ENCODE results near the gene ECT2.
"Not testable (repeated sequence)": the region's sequence is repeated elsewhere in the genome, so short reads cannot be mapped to it uniquely, and the experiment has no call there.

Gene ECT2

DNA sequence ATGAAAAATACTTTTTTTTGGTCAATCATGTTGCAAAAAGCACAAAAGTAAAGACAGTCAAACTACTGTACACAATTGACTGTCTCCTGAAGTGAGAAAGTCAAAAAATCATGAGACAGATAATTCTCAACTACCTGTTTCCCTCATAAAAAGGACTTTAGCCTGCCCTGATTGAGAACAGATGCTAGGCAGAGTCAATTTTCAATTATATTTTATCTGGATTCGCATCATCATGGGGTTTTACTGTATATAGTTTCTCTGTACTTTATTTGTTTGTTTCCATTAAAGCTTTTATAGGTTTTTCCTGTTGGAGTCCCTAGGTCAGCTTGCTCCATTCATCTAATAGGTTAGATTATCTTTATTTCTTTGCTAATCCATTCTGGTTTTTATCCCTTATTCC is 53.8 kb downstream of the ECT2 start:
- DNase-seq (ENCODE audit: low read depth in 1 of 2, low spot score in 1 of 2), result no peak

DNA sequence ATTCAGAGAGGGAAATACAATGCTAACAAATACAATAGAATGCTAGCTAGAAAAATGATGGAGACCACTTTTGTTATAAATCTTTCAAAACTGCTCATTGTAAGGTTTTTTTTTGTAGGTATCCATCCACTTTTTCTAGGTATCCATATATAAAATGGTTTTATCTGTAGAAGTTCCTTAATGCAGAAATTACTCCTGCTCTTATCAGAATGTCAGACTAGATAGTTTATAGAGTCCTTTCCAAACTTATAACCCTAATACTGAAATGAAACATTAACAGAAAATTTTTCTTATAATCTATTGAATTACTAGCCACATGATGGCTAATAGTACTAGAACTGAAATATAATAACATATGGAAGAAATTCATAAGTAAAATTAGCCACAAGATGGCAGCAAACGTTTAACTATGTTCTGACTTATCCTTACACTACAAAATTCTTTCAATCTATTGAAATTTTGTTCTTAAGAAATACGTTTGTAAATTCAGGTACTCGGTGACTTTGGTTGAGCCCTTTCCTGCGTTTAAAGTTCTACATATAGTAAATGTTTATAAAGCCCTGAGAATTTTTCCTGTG is 58.5 kb downstream of the ECT2 start:
- no peak for DNase-seq (ENCODE audit: low read depth in 1 of 2, low spot score in 1 of 2)

DNA sequence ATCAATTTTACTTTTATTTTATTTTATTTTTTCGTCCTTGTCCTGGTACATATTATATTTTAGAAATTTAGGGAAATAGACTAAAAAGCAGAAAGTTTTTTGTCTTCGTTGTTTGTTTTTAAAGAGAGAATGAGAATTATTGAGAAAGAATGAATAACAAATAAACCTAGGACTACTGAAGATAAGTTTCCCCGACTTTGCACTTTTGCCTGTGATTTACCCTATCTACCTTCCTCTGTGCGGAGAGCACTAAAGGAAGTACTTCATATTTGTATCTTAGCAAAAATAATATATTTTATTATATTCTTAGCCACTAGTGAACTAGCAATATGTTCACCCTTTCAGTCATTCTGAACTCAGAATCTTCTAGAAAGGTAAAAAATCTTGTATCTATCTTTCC is 60.6 kb downstream of the ECT2 start:
- no peak for DNase-seq (ENCODE audit: low read depth in 1 of 2, low spot score in 1 of 2)

DNA sequence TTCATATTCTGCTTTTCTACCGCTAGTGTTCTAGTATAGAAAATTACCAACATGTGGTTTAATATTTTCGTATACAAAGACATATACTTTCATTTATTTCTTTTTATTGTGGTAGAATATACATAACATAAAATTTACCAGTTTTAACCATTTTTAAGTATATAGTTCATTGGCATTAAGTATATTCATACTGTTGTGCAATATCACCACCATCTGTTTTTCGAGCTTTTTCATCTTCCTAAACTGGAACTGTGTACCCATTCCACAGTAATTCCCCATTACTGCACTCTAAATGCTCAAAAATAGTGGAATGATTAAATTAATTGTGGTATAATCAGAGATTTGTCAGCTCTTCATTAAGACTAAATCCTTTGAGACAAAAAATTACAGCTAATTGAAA is 62.9 kb downstream of the ECT2 start:
- DNase-seq (ENCODE audit: low read depth in 1 of 2, low spot score in 1 of 2), result no peak

DNA sequence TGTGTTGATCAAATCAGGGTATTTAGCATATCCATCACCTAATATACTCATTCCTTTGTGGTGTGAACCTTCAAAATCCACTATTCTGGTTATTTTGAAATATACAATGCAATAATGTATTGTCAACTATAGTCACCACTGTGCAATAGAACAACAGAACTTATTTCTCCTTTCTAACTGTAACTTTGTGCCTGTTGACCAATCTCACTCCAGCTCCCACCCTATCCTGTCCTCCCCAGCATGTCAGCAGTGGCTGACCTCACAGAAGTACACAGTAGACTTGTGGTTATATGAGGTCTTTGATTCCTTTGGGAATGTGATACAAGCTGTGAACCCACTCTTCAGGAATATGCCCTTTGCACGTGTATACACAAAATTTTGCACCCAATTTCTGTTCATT is 64.2 kb downstream of the ECT2 start:
- no peak for DNase-seq (ENCODE audit: low read depth in 1 of 2, low spot score in 1 of 2)

DNA sequence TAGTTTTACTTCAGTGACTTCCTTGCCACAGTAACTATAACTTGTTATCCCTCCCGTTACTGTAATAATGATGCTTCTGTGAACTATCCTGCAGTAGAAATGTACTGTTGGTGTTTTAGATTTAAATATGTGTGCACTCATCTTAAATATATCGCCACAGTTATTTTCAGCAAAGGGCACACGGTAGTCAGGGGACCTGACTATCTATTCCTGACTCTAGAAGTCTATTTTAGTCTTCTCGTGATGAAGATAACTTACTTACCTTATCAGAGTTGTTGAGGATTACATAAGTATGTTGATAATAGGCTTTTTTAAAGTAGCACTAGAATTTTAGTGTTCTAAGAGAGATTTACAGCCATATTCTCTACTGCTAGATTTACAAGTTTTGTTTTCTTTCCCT is 65.3 kb downstream of the ECT2 start:
- no peak for DNase-seq (ENCODE audit: low read depth in 1 of 2, low spot score in 1 of 2)

DNA sequence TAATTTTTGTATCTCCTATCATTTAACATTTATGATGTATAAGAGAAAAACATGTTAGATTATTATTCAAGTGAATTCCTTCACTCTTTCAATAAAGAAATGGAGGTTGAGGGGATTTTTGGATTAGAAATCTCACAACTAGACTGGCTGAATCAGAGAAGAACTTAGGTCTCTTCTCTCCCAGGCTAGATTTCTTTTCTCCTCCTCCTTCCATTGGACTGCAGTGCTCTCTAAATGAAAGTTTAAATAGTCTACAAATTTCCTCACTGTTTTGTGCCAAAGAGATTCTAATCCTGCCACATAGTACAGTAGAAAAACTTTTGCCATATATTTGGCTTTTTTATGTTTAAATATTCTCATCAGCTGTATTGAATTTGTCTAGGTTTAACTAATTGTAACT is 65.8 kb downstream of the ECT2 start:
- DNase-seq (ENCODE audit: low read depth in 1 of 2, low spot score in 1 of 2), result no peak

DNA sequence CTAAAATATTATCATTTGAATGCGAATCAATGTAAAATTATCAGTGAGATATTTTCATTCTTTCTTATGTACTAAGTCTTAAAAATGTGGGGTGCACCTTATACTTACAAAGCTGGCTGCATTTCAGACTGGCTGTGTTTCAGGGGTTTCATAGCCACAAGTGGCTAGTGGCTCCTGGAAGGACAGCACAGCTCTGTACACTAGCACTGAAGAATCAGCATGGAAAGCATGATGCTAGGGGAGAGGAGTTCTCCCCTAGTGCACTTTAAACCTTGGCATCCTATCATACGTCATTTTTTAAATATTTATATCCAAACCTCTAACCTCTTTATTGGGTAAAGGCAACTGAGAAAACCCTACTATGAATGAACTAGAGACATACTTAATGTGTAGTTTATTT is 66.4 kb downstream of the ECT2 start:
- no peak for DNase-seq (ENCODE audit: low read depth in 1 of 2, low spot score in 1 of 2)

DNA sequence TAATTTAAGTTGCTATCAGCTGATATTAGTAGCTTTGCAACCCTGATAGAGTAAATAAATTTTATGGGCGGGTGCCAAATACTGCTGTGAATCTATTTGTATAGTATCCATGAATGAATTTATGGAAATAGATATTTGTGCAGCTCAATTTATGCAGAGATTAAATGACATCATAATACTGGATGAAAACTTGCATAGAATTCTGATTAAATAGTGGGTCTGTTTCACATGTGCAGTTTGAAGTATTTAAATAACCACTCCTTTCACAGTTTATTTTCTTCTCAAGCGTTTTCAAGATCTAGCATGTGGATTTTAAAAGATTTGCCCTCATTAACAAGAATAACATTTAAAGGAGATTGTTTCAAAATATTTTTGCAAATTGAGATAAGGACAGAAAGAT is 70.0 kb downstream of the ECT2 start:
- no peak for DNase-seq (ENCODE audit: low read depth in 1 of 2, low spot score in 1 of 2)

DNA sequence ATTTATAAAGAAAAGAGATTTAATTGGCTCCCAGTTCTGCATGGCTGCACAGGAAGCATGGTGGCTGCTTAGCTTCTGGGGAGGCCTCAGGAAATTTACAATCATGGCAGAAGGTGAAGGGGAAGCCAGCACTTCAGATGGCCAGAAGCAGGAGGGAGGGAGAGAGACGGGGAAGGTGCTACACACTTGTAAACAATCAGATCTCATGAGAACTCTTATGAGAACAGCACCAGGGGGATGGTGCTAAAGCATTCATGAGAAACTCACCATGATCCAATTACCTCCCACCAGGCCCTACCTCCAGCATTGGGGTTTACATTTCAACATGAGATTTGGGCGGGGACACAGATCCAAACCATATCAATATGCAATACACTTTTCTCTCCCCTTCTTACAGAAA is 73.7 kb downstream of the ECT2 start:
- no peak for DNase-seq (ENCODE audit: low read depth in 1 of 2, low spot score in 1 of 2)

DNA sequence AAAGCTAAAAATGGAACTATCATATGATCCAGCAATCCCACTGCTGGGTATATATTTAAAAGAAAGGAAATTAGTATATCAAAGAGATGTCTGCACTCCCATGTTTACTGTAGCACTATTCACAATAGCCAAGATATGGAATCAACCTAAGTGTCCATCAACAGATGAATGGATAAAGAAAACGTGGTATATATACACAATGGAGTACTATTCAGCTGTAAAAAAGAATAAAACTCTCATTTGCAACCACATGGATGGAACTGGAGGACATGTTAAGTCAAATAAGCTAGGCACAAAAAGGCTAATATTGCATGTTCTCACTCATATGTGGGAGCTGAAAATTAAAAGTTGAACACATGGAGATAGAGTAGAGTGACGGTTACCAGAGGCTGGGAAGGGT is 76.7 kb downstream of the ECT2 start:
- not testable (repeated sequence) for DNase-seq (ENCODE audit: low read depth in 1 of 2, low spot score in 1 of 2)

DNA sequence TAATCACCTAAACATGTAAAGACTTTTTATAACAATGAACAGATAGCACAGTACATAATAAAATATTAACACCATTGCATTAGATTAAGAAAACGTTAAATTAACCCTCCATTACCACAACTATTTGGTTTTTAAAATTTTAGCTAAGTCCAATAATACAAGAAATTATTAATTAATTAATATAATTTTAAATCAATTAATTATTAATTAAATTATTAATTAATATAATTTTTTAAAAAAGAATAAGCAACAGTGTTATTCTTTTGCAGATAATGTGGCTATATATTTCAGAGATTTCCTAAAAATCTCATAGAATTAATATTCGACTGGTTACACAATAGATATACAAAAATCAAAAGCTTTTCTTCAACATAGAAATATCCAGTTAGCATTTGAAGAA is 82.5 kb downstream of the ECT2 start:
- DNase-seq (ENCODE audit: low read depth in 1 of 2, low spot score in 1 of 2), result no peak

DNA sequence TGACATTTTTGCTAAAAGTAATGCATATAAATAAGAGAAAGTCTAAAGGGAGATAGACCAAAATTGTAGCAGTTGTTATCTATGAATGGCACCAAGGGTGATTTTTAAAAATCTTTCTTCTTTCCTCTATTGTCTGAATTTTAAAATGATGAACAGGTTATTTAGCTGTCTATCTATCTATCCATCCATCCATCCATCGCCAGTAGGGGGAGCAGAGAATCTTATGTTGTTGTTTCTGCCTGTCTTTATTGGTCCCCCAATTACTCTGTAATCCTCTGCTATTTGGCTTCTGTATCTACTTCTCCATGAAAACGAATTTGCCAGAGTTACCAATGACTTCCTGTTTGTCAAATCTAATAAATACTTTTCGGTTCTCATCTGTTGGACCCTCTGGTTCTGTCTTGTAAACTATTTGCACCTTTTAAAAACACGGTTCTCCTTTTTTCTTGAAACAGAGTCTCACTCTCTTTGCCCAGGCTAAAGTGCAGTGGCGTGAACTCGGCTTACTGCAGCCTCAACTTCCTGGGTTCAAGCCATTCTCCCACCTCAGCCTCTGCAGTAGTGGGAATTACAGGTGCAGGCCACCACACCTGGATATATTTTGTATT is 86.0 kb downstream of the ECT2 start:
- peak in 1 of 2 donors; percentile 2 for DNase-seq (ENCODE audit: low read depth in 1 of 2, low spot score in 1 of 2)

DNA sequence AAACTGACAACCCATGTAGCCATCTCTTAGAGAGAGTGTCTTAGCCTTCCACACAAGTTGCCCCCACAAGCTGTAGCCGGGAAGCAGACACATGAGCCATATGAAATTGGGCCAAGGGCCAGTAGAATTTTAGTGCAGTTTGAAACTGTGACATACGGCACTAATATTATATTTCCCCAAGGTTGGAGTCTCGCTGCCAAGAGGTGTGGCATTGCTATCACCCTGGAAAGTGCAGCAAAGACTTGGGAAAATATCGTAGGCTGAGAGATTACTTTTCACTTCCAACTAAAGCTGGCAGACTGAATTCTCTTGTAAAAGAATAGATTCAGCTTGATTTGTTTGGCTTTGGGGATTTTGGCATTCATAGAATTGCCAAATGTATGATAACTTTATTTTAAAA is 89.2 kb downstream of the ECT2 start:
- no peak for DNase-seq (ENCODE audit: low read depth in 1 of 2, low spot score in 1 of 2)

DNA sequence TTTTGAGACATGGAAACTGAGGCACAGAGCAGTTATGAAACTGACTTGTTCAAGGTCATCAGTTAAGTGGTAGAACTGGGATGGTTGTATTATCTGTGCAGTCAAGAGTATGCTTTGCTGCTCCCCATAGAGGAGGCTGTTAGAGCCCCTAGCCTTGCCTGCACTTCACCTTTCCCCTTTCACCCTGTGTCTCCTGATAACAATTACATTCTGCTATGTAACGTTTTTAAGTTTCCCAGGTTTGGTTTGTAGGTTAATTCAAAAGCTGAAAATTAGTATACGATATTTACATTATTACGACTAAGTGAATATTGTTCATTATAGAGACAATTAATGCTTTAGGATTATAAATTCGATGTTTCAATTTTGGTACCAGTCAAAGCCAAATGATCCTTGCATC is 89.9 kb downstream of the ECT2 start:
- DNase-seq (ENCODE audit: low read depth in 1 of 2, low spot score in 1 of 2), result no peak

DNA sequence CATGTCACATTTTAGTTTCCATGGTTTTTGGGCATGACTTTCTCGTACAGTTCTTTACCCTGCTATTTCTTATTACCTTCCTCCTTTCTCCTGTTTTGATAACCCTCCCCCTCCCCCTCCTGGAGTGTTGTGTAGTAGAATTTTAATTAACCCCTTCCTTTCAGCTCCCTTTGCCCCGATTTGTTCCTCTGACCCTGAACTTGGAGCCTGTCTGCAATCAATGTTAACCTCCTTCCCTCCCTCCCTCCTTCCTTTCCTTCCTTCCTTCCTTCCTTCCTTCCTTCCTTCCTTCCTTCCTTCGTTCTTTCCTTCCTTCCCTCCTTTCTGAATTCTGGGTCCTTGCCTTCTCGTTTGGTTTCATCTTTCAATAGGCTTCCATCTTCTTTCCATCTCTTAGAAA is 90.4 kb downstream of the ECT2 start:
- no peak for DNase-seq (ENCODE audit: low read depth in 1 of 2, low spot score in 1 of 2)

DNA sequence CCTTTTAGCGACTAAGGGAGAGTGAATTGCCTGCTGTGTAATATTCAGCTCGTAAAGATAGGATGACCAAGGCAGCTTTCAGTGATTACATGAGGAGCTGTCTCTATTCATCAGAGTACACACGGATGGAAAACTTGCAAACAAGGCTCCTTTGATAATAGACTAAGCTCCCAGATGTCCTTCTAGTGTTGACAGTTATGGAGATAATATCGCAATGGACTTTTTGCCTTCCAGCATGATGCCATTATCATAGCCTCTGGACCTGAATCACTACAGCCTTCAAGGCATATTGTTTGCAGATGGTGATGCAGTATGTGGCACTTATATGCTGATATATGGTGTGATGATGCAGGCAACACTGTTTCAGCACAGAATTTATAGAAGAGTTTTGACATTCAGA is 93.9 kb downstream of the ECT2 start:
- no peak for DNase-seq (ENCODE audit: low read depth in 1 of 2, low spot score in 1 of 2)

DNA sequence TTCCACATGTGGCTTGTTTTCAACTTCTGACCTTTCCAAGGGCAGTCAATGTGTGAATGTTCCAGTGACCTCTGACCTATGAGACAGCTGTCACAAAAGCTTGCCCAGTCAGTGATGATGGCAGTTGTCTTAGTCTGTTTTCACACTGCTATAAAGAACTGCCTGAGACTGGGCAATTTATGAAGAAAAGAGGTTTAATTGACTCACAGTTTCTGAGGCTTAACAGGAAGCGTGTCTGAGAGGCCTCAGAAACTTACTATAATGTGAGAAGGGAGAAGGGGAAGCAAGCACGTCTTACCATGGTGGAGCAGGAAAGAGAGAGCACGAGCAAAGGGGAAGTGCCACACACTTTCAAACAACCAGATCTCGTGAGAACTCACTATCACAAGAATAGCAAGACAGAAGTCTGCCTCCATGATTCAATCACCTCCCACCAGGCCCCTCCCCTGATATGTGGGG is 95.6 kb downstream of the ECT2 start:
- no peak for DNase-seq (ENCODE audit: low read depth in 1 of 2, low spot score in 1 of 2)

DNA sequence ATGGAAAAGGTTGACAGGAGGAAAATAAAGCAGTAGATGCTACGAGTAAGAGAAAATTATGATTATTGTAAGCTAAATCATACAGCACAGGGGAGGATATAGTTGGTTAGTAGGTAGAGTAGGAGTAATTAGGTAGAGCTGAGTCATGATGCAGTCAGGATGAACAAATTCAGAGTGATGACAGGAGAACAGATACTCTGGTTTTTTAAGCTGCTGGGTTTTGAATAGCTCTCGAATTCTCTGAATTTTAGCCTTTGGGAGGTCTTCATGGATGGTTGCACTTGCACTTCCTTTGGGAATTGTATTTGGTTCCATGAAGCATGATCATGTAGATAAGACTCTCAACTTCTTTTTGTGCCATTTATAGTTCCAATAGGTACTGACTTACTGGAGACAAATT is 96.2 kb downstream of the ECT2 start:
- DNase-seq (ENCODE audit: low read depth in 1 of 2, low spot score in 1 of 2), result no peak

DNA sequence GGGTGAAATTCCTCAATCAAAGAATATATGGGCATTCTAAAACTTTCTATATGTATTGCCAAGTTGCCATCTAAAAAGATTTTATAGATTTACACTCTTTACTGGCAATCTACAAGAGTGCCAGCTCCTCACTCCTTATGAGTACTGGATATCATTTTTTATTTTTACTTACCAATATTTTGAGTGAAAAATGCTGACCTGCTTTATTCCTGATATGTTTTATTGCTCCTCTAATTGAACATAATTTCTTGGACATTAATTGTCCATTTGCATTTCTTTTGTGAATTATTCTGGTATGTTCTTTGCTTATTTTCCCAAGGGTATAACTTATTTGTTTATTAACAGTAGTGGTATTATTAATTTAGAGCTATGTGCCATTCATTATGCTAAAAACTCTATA is 96.8 kb downstream of the ECT2 start:
- no peak for DNase-seq (ENCODE audit: low read depth in 1 of 2, low spot score in 1 of 2)

DNA sequence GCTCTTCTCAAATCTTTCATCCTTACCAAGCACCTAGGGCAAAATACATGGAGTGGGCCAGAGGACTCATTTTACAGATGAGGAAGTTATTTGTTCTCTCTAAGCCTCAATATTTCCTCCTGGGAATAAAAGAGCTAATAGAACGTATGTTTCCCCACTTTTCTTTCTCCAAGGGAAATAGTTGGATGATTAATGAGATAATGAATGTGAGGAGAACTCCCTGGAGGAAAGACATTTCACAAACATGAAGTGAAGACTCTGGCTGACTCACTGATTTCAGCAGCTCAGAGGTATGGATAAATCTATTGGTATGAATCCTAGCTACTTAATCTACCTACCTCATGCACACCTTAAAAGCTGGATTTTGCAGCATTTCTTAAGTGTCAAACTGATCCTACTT is 98.4 kb downstream of the ECT2 start:
- DNase-seq (ENCODE audit: low read depth in 1 of 2, low spot score in 1 of 2), result no peak

DNA sequence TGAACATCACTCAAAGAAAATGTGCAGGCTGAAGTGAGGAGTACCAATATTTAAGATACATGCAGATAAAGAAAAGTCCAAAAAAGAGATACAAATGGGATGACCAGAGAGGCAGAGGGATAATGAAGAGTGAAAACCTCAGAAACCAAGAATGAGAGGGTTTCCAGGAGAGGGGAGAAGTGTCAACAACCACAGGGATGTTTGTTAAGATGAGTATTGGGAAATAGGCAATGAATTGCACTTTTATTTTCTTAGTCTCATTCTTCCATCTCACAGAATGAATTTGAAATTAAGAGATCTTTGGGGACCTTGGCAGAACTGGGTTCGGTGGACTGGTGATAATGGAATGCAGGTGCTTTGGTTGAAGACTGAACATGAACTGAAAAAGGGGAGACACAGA is 102.5 kb downstream of the ECT2 start:
- no peak for DNase-seq (ENCODE audit: low read depth in 1 of 2, low spot score in 1 of 2)

DNA sequence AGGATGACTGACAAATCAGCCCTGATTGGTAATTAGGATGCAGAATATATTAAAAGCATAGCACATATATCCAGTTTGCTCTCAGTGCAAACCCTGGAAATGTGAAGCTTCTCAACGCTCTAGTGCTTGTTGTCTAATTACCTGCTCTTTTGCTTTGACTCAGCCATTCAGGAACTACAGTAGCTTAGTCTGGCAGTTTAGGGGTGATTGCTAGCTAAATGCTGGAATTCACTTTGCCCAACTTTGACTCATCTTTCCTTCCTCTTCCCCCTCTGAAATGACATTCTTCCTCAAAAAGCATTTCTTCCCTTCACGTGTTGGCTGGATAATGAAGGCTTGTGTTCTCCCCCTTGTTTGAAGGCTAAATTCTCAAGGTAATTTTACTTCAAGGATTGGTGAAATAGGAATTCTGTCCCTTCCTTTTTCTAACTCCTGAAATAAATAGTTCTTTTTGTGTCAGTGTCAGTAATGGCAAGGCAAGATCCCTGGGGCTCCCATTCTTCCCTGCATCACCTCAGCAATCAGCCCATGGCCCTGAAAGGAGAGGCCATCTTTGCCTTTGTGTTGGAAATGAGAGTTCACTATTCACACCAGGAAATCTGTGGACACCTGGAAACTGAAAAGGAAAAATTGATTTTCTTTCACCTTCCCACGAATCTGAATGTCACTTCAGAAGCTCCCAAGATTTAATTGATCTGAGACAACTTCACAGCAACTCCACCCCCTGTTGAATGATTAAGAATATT is 103.6 kb downstream of the ECT2 start:
- no peak for DNase-seq (ENCODE audit: low read depth in 1 of 2, low spot score in 1 of 2)

All from activated CD4-positive, alpha-beta T cell treated with anti-CD3 and anti-CD28 coated beads, Interleukin-2, amount 50 U/mL, for 24 hours (primary cell).